DND-41 (cell line): Measurements from ENCODE around the gene CUBN.

Source experiments
- ATAC-seq: fragments of 200-7000 bp; cut with Tn5 transposase; 3 replicates; pipeline ENCODE4 v1.9.1; 2021; ENCODE audit warnings: low read depth; ENCODE audit not compliant: insufficient read depth
- DNase-seq: peaks from one replicate; pipeline ENCODE4 v3.0.0-alpha.2; 2020
- H2AFZ ChIP-seq: 2 replicates; pipeline ENCODE4 v1.6.0; 2012; ENCODE audit warnings: low read depth, low read length
- H3K27ac ChIP-seq: 2 replicates; pipeline ENCODE4 v1.5.1; 2012; ENCODE audit warnings: low read length, inconsistent platforms
- H3K27me3 ChIP-seq: fragments of 200-600 bp; sonication (generic); 2 replicates; pipeline ENCODE4 v1.6.0; 2012; ENCODE audit warnings: low read length, mild to moderate bottlenecking, inconsistent platforms; ENCODE audit not compliant: insufficient read depth, poor library complexity
- H3K36me3 ChIP-seq: 2 replicates; pipeline ENCODE4 v1.5.1; 2012; ENCODE audit warnings: low read length, inconsistent platforms; ENCODE audit not compliant: insufficient read depth
- H3K4me1 ChIP-seq: 2 replicates; pipeline ENCODE4 v1.5.1; 2012; ENCODE audit warnings: mild to moderate bottlenecking, low read length; ENCODE audit not compliant: insufficient read depth
- H3K4me2 ChIP-seq: 2 replicates; pipeline ENCODE4 v1.6.0; 2012; ENCODE audit warnings: mild to moderate bottlenecking, moderate library complexity, low read length, inconsistent platforms; ENCODE audit not compliant: insufficient read depth
- H3K4me3 ChIP-seq, 2 experiments: fragments of 200-600 bp in 1 of 2; shearing (Covaris generic) in 1 of 2; 2 replicates each; pipeline ENCODE4 v1.5.1; 2012 to 2016; ENCODE audit warnings: inconsistent platforms in 2 of 2, low read length in 2 of 2, mild to moderate bottlenecking in 2 of 2, low read depth in 1 of 2, moderate library complexity in 1 of 2
- H3K79me2 ChIP-seq: 2 replicates; pipeline ENCODE4 v1.6.0; 2012; ENCODE audit warnings: low read length, inconsistent platforms; ENCODE audit not compliant: insufficient read depth
- H3K9ac ChIP-seq: 2 replicates; pipeline ENCODE4 v1.6.0; 2012; ENCODE audit warnings: low read depth, mild to moderate bottlenecking, inconsistent platforms, low read length, moderate library complexity
- H3K9me3 ChIP-seq: 2 replicates; pipeline ENCODE4 v1.5.1; 2012; ENCODE audit warnings: low read length, moderate library complexity, mild to moderate bottlenecking, inconsistent platforms; ENCODE audit not compliant: insufficient read depth, severe bottlenecking
- H4K20me1 ChIP-seq: 2 replicates; pipeline ENCODE4 v1.6.0; 2012; ENCODE audit warnings: low read length; ENCODE audit not compliant: insufficient read depth
- CTCF ChIP-seq: IDR thresholded peaks from 2 replicates; pipeline ENCODE4 v1.5.1; 2012; ENCODE audit warnings: borderline replicate concordance, low read length, moderate library complexity, mild to moderate bottlenecking; ENCODE audit not compliant: poor library complexity, severe bottlenecking; ENCODE audit errors: extremely low read depth
- EZH2 ChIP-seq: IDR thresholded peaks from 3 replicates; pipeline ENCODE4 v1.6.1; 2012; ENCODE audit warnings: borderline replicate concordance, low read depth, mild to moderate bottlenecking, moderate library complexity, low read length, inconsistent platforms; ENCODE audit not compliant: severe bottlenecking

The CUBN gene

GRCh38 chr10:16809074-16809718 lies 320.4 kb downstream of the CUBN start:
- Histone ChIP-seq H3K9ac (no peak overlapping the region), H2AFZ (no peak overlapping the region), H3K36me3 (no peaks in the 10 kb centered on the region), H3K4me1 (no peaks in the 10 kb centered on the region), H3K27ac (no peak overlapping the region), H4K20me1 (peaks cover 4% of the 10 kb centered on the region; the same call in 1 of the 2 replicates), H3K27me3 (no peaks in the 10 kb centered on the region), H3K4me3 (no peak overlapping the region), H3K4me2 (no peak overlapping the region), H3K79me2 (peaks cover 17% of the 10 kb centered on the region), H3K9me3 (no peaks in the 10 kb centered on the region)
- DNase-seq (peak; percentile 33), ATAC-seq (peak; percentile 73)
- TF ChIP-seq EZH2 (no peak), CTCF (peak; percentile 56)

GRCh38 chr10:16804123-16804522 lies 325.5 kb downstream of the CUBN start:
- no peak overlapping the region for H2AFZ ChIP-seq
- no peak overlapping the region for H3K9ac ChIP-seq
- H4K20me1 ChIP-seq: peaks cover 5% of the 10 kb centered on the region; the same call in 1 of the 2 replicates
- TF ChIP-seq CTCF: no peak
- no peak for TF ChIP-seq EZH2
- H3K4me2 ChIP-seq: no peak overlapping the region
- no peak overlapping the region for H3K27ac ChIP-seq
- peaks cover 12% of the 10 kb centered on the region; the same call in 1 of the 2 replicates for H3K79me2 ChIP-seq
- ATAC-seq: no peak
- no peaks in the 10 kb centered on the region for H3K27me3 ChIP-seq
- no peaks in the 10 kb centered on the region for H3K36me3 ChIP-seq
- no peak for DNase-seq
- H3K4me1 ChIP-seq: no peaks in the 10 kb centered on the region
- H3K4me3 ChIP-seq: no peak overlapping the region
- H3K9me3 ChIP-seq: no peaks in the 10 kb centered on the region

GRCh38 chr10:16803464-16803863 lies 326.1 kb downstream of the CUBN start:
- Histone ChIP-seq H4K20me1 (peaks cover 5% of the 10 kb centered on the region; the same call in 1 of the 2 replicates), H3K9ac (no peak overlapping the region), H3K36me3 (no peaks in the 10 kb centered on the region), H3K4me2 (no peak overlapping the region), H3K79me2 (peaks cover 10% of the 10 kb centered on the region; the same call in 1 of the 2 replicates), H3K27ac (no peak overlapping the region), H3K4me3 (no peak overlapping the region), H3K27me3 (no peaks in the 10 kb centered on the region), H2AFZ (no peak overlapping the region), H3K9me3 (no peaks in the 10 kb centered on the region), H3K4me1 (no peaks in the 10 kb centered on the region)
- no peak for DNase-seq
- no peak for ATAC-seq
- no peak for TF ChIP-seq EZH2
- TF ChIP-seq CTCF: no peak
